NT2/D1 (cell line): ENCODE results near the gene SH3PXD2A.

Experiments used
- DNase-seq: peaks from one replicate; pipeline ENCODE4 v3.0.0-alpha.2; 2011; ENCODE audit warnings: low read depth, low spot score
- H3K27me3 ChIP-seq: 2 replicates; pipeline ENCODE4 v1.6.0; 2011; ENCODE audit warnings: mild to moderate bottlenecking; ENCODE audit not compliant: insufficient read length, insufficient read depth
- H3K36me3 ChIP-seq: 2 replicates; pipeline ENCODE4 v1.6.1; 2011; ENCODE audit warnings: mild to moderate bottlenecking, low read length, mixed read lengths; ENCODE audit not compliant: insufficient read depth, insufficient read length
- H3K4me1 ChIP-seq: 2 replicates; pipeline ENCODE4 v1.5.1; 2011; ENCODE audit not compliant: insufficient read depth, insufficient read length
- H3K4me3 ChIP-seq: 2 replicates; pipeline ENCODE4 v1.5.1; 2011; ENCODE audit warnings: low read depth; ENCODE audit not compliant: insufficient read length
- H3K9ac ChIP-seq: 2 replicates; pipeline ENCODE4 v1.6.0; 2011; ENCODE audit warnings: low read depth; ENCODE audit not compliant: insufficient read length
- H3K9me3 ChIP-seq: 2 replicates; pipeline ENCODE4 v1.5.1; 2011; ENCODE audit warnings: mild to moderate bottlenecking, low read length; ENCODE audit not compliant: insufficient read depth
- SUZ12 ChIP-seq: IDR thresholded peaks from 2 replicates; pipeline ENCODE4 v1.6.1; 2011; ENCODE audit not compliant: insufficient read length, insufficient read depth; ENCODE audit errors: extremely low read depth
- YY1 ChIP-seq: IDR thresholded peaks from 2 replicates; pipeline ENCODE4 v1.6.1; 2011; ENCODE audit not compliant: insufficient read length, insufficient read depth
- ZNF274 ChIP-seq: IDR thresholded peaks from 2 replicates; pipeline ENCODE4 v1.6.1; 2011; ENCODE audit warnings: mild to moderate bottlenecking, low read depth, low read length

The SH3PXD2A gene

DNA sequence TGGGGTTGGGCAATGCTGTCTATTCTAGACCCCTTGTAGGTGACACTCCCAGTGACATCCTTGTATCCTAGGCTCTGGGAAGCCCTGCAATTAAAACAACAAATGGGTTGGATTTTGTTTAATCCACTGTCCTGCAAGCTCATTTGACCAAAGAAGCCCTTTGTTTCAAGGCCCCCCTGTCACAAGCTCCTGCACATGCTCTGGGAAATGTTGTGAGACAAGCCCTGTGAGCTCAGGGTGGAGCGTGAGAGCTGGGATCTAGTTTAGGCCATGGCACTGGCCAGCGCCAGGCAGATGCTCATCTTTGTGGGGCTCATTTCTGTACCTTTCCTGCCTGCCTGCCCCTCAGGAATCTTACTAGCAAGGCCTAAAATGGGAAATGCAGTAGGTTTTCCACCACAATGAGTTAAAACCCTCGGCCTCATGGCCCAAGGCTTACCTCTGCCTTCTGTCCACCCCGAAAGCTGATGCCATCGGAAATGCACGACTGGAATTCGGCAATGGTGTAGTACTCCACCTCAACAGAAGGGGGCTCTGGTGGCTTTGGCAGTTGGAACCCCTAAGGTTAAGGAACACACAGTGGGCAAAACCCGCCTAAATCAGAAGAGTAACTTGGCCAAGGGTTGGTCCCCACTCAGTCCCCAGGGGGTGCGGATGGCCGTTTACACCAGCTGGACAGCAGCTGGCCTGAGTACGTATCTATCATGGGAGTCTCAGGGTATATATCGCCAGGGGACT lies 249.8 kb downstream of the SH3PXD2A start:
- DNase-seq = peak; percentile 20
- Histone ChIP-seq H3K9ac (no peak overlapping the region), H3K4me3 (no peak overlapping the region), H3K4me1 (no peaks in the 10 kb centered on the region), H3K27me3 (no peaks in the 10 kb centered on the region), H3K9me3 (peaks cover 22% of the 10 kb centered on the region; the same call in 1 of the 2 replicates), H3K36me3 (peaks cover 70% of the 10 kb centered on the region)
- no peak for TF ChIP-seq ZNF274
- no peak for TF ChIP-seq SUZ12
- no peak for TF ChIP-seq YY1

DNA sequence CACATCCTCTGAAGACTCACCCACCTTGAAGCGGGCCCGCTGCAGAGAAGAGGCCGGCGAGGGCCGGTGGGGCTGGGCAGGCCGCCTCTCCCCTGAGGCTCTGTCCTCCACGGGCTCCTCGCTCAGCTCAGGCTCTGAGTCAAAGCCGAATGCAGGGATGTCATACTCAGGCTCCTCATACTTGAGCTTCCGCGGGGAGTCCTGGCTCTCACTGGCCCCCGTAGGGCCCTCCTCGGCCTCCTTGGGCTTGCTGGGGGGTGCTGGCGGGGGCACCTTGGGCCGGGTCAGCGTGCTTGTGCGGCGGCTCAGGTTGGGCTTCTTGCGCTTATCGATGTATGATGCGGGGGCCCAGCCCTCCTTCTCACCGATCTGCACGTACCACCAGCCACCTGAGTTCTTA lies 252.0 kb downstream of the SH3PXD2A start:
- Histone ChIP-seq H3K4me1 (peaks cover 3% of the 10 kb centered on the region), H3K36me3 (peaks cover 50% of the 10 kb centered on the region), H3K27me3 (no peaks in the 10 kb centered on the region), H3K9me3 (peaks cover 14% of the 10 kb centered on the region; the same call in 1 of the 2 replicates), H3K9ac (no peak overlapping the region), H3K4me3 (no peak overlapping the region)
- no peak for DNase-seq
- no peak for TF ChIP-seq YY1
- TF ChIP-seq ZNF274 = no peak
- TF ChIP-seq SUZ12 = no peak

DNA sequence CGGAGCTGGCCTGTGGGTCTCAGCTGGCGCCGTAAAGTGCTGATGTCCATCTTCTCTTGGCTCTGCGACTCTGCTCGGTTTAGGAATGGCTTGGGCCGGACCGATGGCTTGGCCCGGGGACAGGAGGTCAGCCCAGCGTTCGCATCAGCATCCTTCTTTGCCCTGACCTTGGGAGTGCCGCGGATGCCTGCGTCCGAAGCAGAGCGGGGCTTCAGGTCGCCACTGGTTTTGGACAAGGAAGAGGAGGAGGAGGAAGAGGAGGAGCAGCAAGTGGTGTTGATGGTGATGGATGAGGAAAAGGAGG lies 252.6 kb downstream of the SH3PXD2A start:
- H3K4me3 ChIP-seq = no peak overlapping the region
- peaks cover 3% of the 10 kb centered on the region for H3K4me1 ChIP-seq
- H3K36me3 ChIP-seq = peaks cover 50% of the 10 kb centered on the region

DNA sequence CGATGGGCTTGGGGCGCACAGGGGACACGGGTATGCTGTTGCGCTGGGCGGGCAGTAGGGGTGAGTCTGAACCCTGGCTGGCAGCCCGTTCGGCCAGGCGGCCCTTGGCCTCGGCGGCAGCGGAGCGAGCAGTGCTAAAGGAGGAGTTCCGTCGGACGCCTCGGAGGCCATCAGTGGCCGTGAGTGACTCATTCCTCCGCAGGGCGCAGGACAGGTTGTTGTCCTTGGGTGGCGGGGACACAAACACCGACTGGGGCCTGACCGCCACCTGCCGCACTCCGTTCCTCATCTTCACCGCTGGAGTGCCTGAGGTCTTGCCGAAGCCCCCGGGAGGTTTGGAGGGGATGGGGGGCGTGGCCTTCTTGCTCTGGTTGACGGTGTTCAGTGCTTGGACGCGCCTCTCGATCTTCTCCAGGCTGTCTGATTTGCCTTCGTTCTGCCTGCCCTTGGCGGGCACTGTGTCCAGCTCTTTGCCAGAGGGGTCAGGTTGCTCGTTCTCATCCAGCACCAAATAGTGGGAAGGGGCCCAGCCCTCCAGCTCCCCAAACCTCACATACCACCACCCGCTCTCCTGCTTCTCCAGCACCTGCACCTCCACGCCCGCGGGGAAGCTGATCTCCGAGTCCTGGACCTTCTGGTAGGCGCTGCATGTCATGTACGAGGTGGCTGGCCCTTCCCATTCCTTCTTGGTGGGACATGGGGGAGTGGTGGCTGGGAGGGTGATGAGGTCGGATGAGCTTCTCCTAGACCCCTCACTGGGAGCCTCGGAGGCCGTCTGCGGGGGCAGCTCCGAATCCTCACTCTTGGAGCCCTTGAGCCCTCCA lies 253.1 kb downstream of the SH3PXD2A start:
- H3K36me3 ChIP-seq = peaks cover 50% of the 10 kb centered on the region
- no peak overlapping the region for H3K4me3 ChIP-seq
- TF ChIP-seq ZNF274 = no peak
- no peak for TF ChIP-seq SUZ12
- no peak for TF ChIP-seq YY1
- DNase-seq = no peak
- H3K9me3 ChIP-seq = peaks cover 14% of the 10 kb centered on the region; the same call in 1 of the 2 replicates
- no peak overlapping the region for H3K9ac ChIP-seq
- H3K27me3 ChIP-seq = no peaks in the 10 kb centered on the region
- H3K4me1 ChIP-seq = peaks cover 3% of the 10 kb centered on the region

More for the DNA sequence above, 252.6 kb downstream of the SH3PXD2A start:
- Histone ChIP-seq H3K27me3 (no peaks in the 10 kb centered on the region), H3K9ac (no peak overlapping the region), H3K9me3 (peaks cover 14% of the 10 kb centered on the region; the same call in 1 of the 2 replicates)
- DNase-seq = no peak
- TF ChIP-seq SUZ12 (no peak), YY1 (no peak), ZNF274 (no peak)

DNA sequence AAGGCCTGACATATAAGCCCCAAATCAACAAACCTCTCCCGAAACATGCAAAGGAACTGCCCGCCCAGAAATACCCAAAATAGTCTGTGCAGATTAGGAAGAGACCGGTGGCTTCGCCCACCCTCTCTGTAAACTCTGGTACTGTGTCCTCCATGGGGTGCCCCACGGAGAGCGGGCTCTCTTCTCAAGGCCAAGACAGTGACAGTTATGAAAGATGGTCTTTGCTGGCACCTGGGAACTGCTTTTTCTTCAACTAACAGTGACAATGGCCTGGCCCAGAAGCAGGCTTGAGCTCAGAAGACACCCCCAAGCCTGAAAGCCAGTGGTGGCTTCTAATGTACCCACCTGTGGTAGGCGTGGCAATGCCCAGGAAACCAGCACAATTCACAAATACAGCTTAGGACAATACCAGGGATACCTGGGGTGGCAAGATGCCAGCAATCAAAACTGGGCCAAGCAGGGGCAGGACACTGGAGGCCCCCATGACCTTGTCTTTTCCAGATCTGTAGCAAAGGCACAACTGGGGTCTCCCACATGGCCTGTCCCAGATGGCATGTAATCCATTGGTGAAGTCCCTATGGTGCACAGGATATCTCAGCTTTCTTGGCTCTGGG lies 254.3 kb downstream of the SH3PXD2A start:
- Histone ChIP-seq H3K9me3 (peaks cover 9% of the 10 kb centered on the region; the same call in 1 of the 2 replicates), H3K36me3 (peaks cover 50% of the 10 kb centered on the region), H3K4me1 (peaks cover 3% of the 10 kb centered on the region), H3K9ac (no peak overlapping the region), H3K27me3 (no peaks in the 10 kb centered on the region), H3K4me3 (no peak overlapping the region)
- no peak for DNase-seq
- TF ChIP-seq SUZ12 (no peak), ZNF274 (no peak), YY1 (no peak)

DNA sequence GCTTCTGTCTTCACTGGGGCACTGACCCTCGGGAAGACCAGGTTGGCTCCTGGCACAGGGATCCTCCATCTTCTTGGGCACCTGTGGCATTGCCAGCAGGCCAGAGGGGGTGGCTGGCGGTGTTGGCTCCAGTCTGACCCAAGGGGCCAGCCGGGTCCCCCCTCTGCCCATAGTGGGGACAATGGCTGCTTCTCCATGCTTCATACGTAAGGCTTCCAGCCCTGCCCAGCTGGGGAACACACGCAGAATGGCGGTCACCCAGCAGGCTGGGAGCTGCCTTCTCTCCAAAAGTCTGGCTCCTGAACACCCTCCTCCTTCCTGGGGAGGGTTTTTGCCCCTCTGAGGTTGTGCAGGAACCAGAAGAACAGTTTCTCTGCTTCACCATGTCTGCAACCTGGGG lies 255.1 kb downstream of the SH3PXD2A start:
- no peak for DNase-seq
- H3K27me3 ChIP-seq = no peaks in the 10 kb centered on the region
- peaks cover 43% of the 10 kb centered on the region for H3K36me3 ChIP-seq
- 0 out of 2 replicates have a peak, but pooled peaks cover 2% of the 10 kb centered on the region for H3K9me3 ChIP-seq
- no peak for TF ChIP-seq YY1
- TF ChIP-seq ZNF274 = no peak
- TF ChIP-seq SUZ12 = no peak
- H3K4me3 ChIP-seq = no peak overlapping the region
- peaks cover 3% of the 10 kb centered on the region for H3K4me1 ChIP-seq
- H3K9ac ChIP-seq = no peak overlapping the region

DNA sequence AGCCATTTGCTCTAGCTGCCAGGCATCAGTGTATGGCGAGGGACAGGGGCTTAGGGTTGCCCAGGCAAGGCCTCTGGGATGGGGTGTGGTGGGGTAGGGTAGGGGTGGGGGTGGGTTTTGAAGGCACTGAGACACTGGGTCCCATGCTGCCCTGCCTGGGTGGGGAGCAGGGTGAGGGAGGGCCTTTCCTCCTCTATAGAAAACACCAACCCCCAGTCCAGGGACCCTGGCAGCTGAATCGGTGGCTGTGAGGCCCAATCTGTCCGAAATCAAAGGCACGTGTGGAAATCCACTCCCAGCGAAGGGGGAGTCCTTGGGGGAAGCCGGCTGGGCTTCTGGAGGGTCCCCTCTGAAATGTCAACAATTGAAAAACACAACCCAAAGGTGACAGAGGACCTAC lies 255.5 kb downstream of the SH3PXD2A start:
- DNase-seq = no peak
- Histone ChIP-seq H3K4me1 (peaks cover 3% of the 10 kb centered on the region), H3K9ac (no peak overlapping the region), H3K27me3 (no peaks in the 10 kb centered on the region), H3K36me3 (peaks cover 39% of the 10 kb centered on the region), H3K4me3 (no peak overlapping the region), H3K9me3 (no peaks in the 10 kb centered on the region)
- TF ChIP-seq ZNF274 (no peak), YY1 (no peak), SUZ12 (no peak)
